Mesendoderm (in vitro differentiated cells): ENCODE results near the gene GPBAR1.
"Not testable (repeated sequence)": the region's sequence is repeated elsewhere in the genome, so short reads cannot be mapped to it uniquely, and the experiment has no call there.

ENCODE experiments used
- DNase-seq: peaks from one replicate; pipeline ENCODE4 v3.0.0; 2013
- H2AK5ac ChIP-seq: 2 replicates; pipeline ENCODE4 v1.6.1; 2013; ENCODE audit warnings: low read length, inconsistent platforms
- H2BK120ac ChIP-seq: 2 replicates; pipeline ENCODE4 v1.6.1; 2013; ENCODE audit warnings: low read depth, mild to moderate bottlenecking, low read length, moderate library complexity, mixed read lengths
- H2BK15ac ChIP-seq: replicated peaks from 2 replicates; pipeline ENCODE4 v1.6.1; 2013; ENCODE audit warnings: low read depth, mild to moderate bottlenecking, moderate library complexity
- H2BK5ac ChIP-seq: 2 replicates; pipeline ENCODE4 v1.6.1; 2013; ENCODE audit warnings: low read length, inconsistent platforms
- H3K18ac ChIP-seq: 2 replicates; pipeline ENCODE4 v1.6.1; 2013; ENCODE audit warnings: mild to moderate bottlenecking, low read length, mixed read lengths
- H3K23ac ChIP-seq: one replicate; pipeline ENCODE4 v1.6.1; 2013; ENCODE audit warnings: low read length
- H3K27ac ChIP-seq: 2 replicates; pipeline ENCODE4 v1.5.1; 2013; ENCODE audit warnings: low read depth, mild to moderate bottlenecking, inconsistent platforms, low read length, moderate library complexity
- H3K27me3 ChIP-seq: 2 replicates; pipeline ENCODE4 v1.6.1; 2013; ENCODE audit warnings: low read length, control low read depth, mild to moderate bottlenecking, inconsistent platforms; ENCODE audit not compliant: insufficient read depth, poor library complexity
- H3K36me3 ChIP-seq: 2 replicates; pipeline ENCODE4 v1.6.1; 2013; ENCODE audit warnings: low read length, inconsistent platforms; ENCODE audit not compliant: control insufficient read depth, insufficient read depth
- H3K4ac ChIP-seq: one replicate; pipeline ENCODE4 v1.6.1; 2013; ENCODE audit warnings: low read depth, mild to moderate bottlenecking, low read length, moderate library complexity
- H3K4me1 ChIP-seq: 2 replicates; pipeline ENCODE4 v1.6.1; 2013; ENCODE audit warnings: low read depth, low read length, inconsistent platforms; ENCODE audit not compliant: control insufficient read depth
- H3K4me2 ChIP-seq: 2 replicates; pipeline ENCODE4 v1.6.1; 2013; ENCODE audit warnings: low read length
- H3K4me3 ChIP-seq: 2 replicates; pipeline ENCODE4 v1.5.1; 2013; ENCODE audit warnings: mild to moderate bottlenecking, low read length
- H3K56ac ChIP-seq: one replicate; pipeline ENCODE4 v1.6.1; 2013; ENCODE audit warnings: low read length
- H3K79me1 ChIP-seq: 2 replicates; pipeline ENCODE4 v1.6.1; 2013; ENCODE audit warnings: low read length, inconsistent platforms
- H3K79me2 ChIP-seq: 2 replicates; pipeline ENCODE4 v1.6.1; 2013; ENCODE audit warnings: mild to moderate bottlenecking, low read length; ENCODE audit not compliant: control insufficient read depth, insufficient read depth
- H3K9ac ChIP-seq: 2 replicates; pipeline ENCODE4 v1.6.1; 2013; ENCODE audit warnings: low read length, inconsistent platforms
- H4K5ac ChIP-seq: one replicate; pipeline ENCODE4 v1.6.1; 2013; ENCODE audit warnings: low read length
- H4K8ac ChIP-seq: one replicate; pipeline ENCODE4 v1.6.1; 2013; ENCODE audit warnings: low read depth, mild to moderate bottlenecking, control low read depth, low read length, moderate library complexity
- WGBS: extraction: QIAGEN DNeasy Blood & Tissue Kit; methylation state at CpG from one replicate; pipeline ENCODE4 v1.1.7; 2013; ENCODE audit warnings: low lambda C conversion rate, missing lambda C conversion rate; ENCODE audit not compliant: insufficient coverage; ENCODE audit errors: extremely low coverage; 5-methylcytosine and 5-hydroxymethylcytosine counted together

The GPBAR1 gene

DNA sequence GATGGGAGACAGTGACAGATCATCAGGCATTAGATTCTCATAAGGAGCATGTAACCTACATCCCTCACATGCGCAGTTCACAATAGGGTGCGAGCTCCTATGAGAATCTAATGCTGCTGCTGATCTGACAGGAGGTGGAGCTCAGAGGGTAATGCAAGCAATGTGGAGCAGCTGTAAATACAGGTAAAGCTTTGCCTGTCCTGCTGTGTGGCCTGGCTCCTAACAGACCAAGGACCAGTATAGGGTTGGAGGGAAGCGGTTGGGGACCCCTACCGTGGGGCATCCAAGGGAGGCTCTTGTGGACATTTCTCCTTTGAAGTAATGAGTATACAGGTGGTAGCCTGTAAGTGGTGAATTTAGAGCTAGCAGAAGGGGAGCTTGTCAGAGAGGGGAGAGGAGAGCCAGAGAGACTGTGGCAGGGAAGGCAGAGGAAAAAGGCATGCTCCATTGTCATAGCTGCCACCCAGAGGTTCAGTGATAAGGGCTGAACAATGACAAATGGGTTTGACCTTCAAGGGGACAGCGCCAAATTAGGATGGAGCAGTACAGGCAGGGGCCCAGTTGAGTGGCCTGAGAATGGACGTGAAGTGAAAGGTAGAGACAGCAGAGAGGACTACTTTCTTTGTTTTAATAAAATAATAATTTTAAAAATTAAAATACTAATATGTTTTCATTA is 46.7 kb downstream of the GPBAR1 start:
- no CpG with 5 or more reads among the region's 6 CpGs for WGBS
- no peak for DNase-seq
- no peaks in the 10 kb centered on the region for H3K79me2 ChIP-seq

DNA sequence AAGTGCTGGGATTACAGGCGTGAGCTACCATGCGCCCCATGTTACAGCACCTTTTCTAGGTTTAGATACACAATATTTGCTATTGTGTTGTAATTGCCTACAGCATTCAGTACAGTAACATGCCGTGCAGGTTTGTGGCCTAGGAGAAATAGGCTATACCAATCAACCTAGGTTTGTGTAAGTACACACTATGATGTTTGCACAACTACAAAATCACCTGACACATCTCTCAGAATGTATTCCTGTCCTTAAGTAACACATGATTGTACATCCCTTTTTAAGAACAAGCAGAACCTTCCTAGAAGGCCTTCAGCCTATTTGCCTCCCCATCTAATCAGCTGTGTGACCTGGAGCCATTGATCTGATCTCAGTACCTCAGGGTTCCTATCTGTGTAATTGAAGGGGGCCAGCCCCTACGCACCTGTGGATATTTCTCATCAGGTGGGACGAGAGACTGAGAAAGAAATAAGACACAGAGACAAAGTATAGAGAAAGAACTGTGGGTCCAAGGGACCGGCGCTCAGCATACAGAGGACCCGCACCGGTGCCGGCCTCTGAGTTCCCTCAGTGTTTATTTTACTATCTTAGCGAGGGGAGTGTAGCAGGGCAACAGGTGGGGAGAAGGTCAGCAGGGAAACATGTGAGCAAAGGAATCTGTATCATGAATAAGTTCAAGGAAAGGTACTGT is 50.2 kb downstream of the GPBAR1 start:
- Histone ChIP-seq H3K18ac (no peak overlapping the region), H3K27ac (no peak overlapping the region), H3K36me3 (no peaks in the 10 kb centered on the region), H3K79me2 (no peaks in the 10 kb centered on the region), H3K4ac (no peak overlapping the region), H3K79me1 (no peaks in the 10 kb centered on the region), H2BK15ac (no peak overlapping the region), H4K8ac (no peak overlapping the region), H2BK5ac (no peak overlapping the region), H3K9ac (no peak overlapping the region), H3K4me2 (no peak overlapping the region), H3K4me3 (no peak overlapping the region), H3K56ac (no peak overlapping the region), H3K4me1 (no peaks in the 10 kb centered on the region), H3K23ac (no peak overlapping the region), H2BK120ac (no peak overlapping the region), H3K27me3 (no peaks in the 10 kb centered on the region), H2AK5ac (no peak overlapping the region), H4K5ac (no peak overlapping the region)
- WGBS: no CpG with 5 or more reads among the region's 11 CpGs
- no peak for DNase-seq

More for the DNA sequence above, 46.7 kb downstream of the GPBAR1 start:
- Histone ChIP-seq H4K5ac (no peak overlapping the region), H3K9ac (no peak overlapping the region), H3K27ac (no peak overlapping the region), H2BK5ac (no peak overlapping the region), H2BK120ac (no peak overlapping the region), H3K23ac (no peak overlapping the region), H4K8ac (no peak overlapping the region), H3K36me3 (no peaks in the 10 kb centered on the region), H3K79me1 (no peaks in the 10 kb centered on the region), H3K4me2 (no peak overlapping the region), H3K18ac (no peak overlapping the region), H3K27me3 (no peaks in the 10 kb centered on the region), H2AK5ac (no peak overlapping the region), H2BK15ac (no peak overlapping the region), H3K4me1 (no peaks in the 10 kb centered on the region), H3K4ac (no peak overlapping the region), H3K56ac (no peak overlapping the region), H3K4me3 (no peak overlapping the region)

DNA sequence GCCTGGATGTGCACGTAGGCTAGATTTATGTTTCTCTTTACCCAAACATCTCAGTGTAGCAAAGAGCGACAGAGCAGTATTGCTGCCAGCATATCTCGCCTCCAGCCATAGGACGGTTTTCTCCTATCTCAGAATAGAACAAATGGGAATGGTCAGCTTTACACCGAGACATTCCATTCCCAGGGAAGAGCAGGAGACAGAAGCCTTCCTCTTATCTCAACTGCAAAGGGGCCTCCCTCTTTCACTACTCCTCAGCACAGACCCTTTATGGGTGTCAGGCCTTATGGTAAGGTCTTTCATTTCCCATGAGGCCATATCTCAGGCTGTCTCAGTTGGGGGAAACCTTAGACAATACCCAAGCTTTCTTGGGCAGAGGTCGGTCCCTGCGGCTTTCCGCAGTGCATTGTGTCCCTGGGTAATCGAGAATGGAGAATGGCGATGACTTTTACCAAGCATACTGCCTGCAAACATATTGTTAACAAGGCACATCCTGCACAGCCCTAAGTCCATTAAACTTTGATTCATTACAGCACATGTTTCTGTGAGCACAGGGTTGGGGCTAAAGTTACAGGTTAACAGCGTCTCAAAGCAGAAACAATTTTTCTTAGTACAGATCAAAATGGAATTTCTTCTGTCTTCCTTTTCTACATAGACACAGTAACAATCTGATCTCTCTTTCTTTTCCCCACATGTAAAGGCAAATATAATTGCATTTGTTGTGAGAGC is 50.9 kb downstream of the GPBAR1 start:
- not testable (repeated sequence) for H2BK120ac ChIP-seq, H3K27me3 ChIP-seq, H4K8ac ChIP-seq, H3K23ac ChIP-seq, H3K27ac ChIP-seq, H3K36me3 ChIP-seq, H2BK15ac ChIP-seq, H3K4me3 ChIP-seq, H3K4me1 ChIP-seq, H3K79me1 ChIP-seq, H3K9ac ChIP-seq, H3K4me2 ChIP-seq, H4K5ac ChIP-seq, H2AK5ac ChIP-seq, H3K18ac ChIP-seq, H2BK5ac ChIP-seq, H3K79me2 ChIP-seq, H3K4ac ChIP-seq
- no CpG with 5 or more reads among the region's 11 CpGs for WGBS
- peak overlapping the region; percentile 25 for H3K56ac ChIP-seq
- peak; percentile 69 for DNase-seq

DNA sequence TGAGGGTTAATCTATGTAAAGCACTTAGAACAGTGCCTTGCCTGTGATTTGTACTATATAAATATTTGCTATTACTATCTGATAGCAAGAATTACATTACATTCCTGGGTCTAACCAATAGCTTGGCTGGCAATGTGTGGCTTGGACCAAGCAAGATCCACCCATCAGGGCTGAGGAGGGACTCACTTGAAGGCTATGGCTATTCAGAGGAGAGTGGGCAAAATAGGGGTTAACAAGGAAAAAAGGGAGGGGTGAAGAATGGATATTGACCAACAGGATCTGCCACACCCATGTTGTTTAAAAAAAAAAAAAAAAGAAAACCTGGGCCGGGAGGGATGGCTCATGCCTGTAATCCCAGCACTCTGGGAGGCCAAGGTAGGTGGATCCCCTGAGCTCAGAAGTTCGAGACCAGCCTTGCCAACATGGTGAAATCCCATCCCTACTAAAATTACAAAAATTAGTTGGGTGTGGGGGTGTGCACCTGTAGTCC is 51.5 kb downstream of the GPBAR1 start:
- no peak overlapping the region for H3K56ac ChIP-seq
- no peak overlapping the region for H3K23ac ChIP-seq
- H4K8ac ChIP-seq: no peak overlapping the region
- no peak overlapping the region for H3K9ac ChIP-seq
- no peak overlapping the region for H3K18ac ChIP-seq
- H2AK5ac ChIP-seq: no peak overlapping the region
- no peaks in the 10 kb centered on the region for H3K36me3 ChIP-seq
- no peak overlapping the region for H2BK120ac ChIP-seq
- H3K27ac ChIP-seq: no peak overlapping the region
- no peak for DNase-seq
- H2BK15ac ChIP-seq: no peak overlapping the region
- H4K5ac ChIP-seq: no peak overlapping the region
- H3K79me2 ChIP-seq: no peaks in the 10 kb centered on the region
- WGBS: no CpG with 5 or more reads among the region's 2 CpGs
- H3K79me1 ChIP-seq: no peaks in the 10 kb centered on the region
- H3K4me1 ChIP-seq: no peaks in the 10 kb centered on the region
- no peaks in the 10 kb centered on the region for H3K27me3 ChIP-seq
- no peak overlapping the region for H2BK5ac ChIP-seq
- no peak overlapping the region for H3K4me2 ChIP-seq
- no peak overlapping the region for H3K4ac ChIP-seq
- no peak overlapping the region for H3K4me3 ChIP-seq

DNA sequence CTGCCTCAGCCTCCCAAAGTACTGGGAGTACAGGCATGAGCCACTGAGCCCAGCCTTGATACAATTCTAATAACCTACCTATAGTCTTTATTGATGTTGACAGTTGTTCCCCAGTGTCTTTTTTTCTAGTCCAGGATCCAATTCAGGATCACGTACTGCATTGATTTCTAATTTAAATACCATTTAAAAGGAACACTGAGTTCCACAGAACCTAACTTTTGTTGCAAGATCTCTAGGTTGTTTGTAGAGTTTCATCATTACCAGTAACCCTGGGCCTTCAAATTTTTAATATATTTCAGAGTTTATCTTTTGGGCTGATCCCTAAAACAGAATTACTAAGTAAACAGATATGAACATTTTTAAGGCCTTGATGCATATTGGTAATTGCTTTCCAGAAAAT is 52.5 kb downstream of the GPBAR1 start:
- no peaks in the 10 kb centered on the region for H3K36me3 ChIP-seq
- no peak overlapping the region for H2BK15ac ChIP-seq
- no peak overlapping the region for H3K27ac ChIP-seq
- no peak overlapping the region for H3K4ac ChIP-seq
- no peak overlapping the region for H3K4me2 ChIP-seq
- no peak overlapping the region for H4K8ac ChIP-seq
- no peak overlapping the region for H3K23ac ChIP-seq
- no peaks in the 10 kb centered on the region for H3K27me3 ChIP-seq
- H3K4me3 ChIP-seq: no peak overlapping the region
- no peak overlapping the region for H2BK5ac ChIP-seq
- DNase-seq: no peak
- H2BK120ac ChIP-seq: no peak overlapping the region
- no peaks in the 10 kb centered on the region for H3K79me2 ChIP-seq
- H3K18ac ChIP-seq: no peak overlapping the region
- no peaks in the 10 kb centered on the region for H3K4me1 ChIP-seq
- H3K56ac ChIP-seq: no peak overlapping the region
- no peak overlapping the region for H2AK5ac ChIP-seq
- no peaks in the 10 kb centered on the region for H3K79me1 ChIP-seq
- no peak overlapping the region for H4K5ac ChIP-seq
- WGBS: no CpG with 5 or more reads among the region's 1 CpG
- no peak overlapping the region for H3K9ac ChIP-seq
